Stimulated activated CD4-positive, alpha-beta T cell treated with anti-CD3 and anti-CD28 coated beads, Interleukin-1b, Interleukin-23, amount 100 ng/mL, for 4 hours (primary cell): ENCODE data around the gene IPMK.
"Not testable (repeated sequence)": the region's sequence is repeated elsewhere in the genome, so short reads cannot be mapped to it uniquely, and the experiment has no call there.

ENCODE experiments used
- DNase-seq, 2 donors: peaks; one replicate each; pipeline ENCODE4 v3.0.0-alpha.2; 2020; ENCODE audit warnings: low read depth in 2 of 2

IPMK gene

DNA sequence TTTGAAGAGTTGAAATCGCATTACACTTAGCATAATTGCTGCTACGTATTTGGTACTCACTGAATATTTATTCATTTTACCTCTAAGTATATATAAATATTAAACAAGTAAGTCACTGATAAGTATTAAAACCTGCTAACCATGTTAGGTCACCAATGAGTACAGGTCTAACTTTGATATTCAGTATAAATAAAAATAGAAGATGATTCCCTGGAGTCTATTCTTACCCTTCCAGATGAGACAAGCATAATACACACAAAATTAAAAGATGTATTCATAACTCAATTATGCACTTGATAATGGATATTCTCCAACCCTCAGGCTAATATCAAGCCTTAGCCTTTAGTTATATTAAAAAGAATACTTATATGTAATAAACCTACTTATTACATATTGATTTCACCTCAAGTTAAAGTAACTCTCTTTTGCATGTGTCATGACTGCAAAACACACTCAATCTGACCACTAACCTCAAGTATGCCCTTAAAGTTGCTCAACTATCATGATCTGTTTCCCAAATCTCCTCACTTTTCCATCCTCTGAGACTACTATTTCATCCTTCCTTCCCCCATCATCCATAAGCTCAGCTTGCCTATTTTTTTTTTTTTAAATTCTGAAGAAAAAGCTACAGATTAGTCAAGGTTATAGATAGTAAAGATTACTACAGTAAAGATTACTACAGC, 46.8 kb downstream of the IPMK start:
- no peak for DNase-seq

DNA sequence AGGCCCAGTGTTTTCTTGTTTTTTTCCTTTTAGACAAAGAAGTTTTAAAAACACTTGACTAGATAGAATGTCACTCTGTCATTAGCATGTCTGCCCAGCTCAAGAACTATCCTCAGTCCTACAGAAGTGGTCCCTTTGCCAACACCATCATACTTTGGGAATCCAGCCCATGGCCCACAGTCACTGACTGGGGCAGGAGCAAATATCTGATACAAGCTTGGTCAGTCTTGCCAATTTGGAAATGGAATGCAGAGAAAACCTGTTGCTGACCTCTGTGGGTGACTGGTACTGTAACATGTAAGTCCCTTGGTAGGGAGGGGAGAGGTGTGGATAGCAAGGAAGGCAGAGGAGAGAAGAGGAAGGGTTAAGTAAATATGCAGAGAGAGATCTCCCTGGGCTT, 47.8 kb downstream of the IPMK start:
- DNase-seq = no peak

DNA sequence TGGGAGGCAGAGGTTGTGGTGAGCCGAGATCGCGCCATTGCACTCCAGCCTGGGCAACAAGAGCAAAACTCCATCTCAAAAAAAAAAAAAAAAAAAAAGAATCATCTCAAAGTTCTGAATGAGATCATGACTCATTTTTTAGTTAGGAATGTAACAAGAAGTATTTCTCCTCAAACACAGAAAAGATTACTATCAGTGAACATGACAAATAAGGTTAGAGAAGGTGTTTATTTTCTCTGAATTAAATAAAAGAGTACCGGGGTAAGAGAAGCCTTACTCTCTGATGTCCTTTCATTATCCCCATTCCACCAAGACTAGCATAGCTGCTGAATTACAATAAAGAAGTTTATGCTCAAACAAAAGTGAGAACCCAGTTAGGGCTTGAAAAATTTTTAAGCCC, 50.1 kb downstream of the IPMK start:
- no peak for DNase-seq

DNA sequence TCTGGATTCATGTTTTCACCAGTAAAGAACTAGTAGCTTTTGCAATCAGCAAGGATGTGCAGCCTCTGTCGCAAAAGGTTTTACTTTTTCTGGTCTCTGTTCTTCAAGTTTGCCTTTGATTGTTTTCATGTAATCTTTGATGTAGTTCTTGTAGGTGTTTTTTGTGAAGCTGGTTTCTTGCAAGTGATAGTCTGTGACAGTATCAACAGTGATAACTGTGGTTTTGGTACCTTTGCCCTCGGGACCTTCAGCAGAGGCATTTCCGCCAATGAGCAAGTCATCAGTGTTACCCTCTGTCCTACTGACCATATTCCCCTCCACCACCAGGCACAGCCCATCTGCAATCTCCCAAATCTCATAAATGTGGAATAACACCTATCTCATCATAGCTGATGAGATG, 55.1 kb downstream of the IPMK start:
- DNase-seq = no peak

DNA sequence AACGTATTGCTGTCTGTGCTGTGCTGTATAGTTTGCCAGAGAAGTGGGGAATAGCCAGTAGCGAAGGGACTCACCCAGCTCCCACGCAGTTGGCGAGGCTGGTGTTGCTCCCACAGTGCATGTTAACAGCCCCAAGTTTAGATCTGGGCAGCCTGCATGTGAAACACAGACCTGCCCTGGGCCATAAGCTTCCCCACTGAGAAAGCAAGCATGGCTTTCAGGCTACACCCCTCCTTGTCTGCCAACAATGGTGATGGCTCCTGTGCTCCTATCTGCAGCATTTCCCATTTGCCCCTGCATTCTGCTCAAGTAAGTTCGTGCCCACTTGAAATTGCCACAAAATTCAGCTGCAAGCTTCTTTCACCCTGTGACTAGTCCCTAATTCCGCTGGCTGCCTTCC, 57.5 kb downstream of the IPMK start:
- DNase-seq = no peak

DNA sequence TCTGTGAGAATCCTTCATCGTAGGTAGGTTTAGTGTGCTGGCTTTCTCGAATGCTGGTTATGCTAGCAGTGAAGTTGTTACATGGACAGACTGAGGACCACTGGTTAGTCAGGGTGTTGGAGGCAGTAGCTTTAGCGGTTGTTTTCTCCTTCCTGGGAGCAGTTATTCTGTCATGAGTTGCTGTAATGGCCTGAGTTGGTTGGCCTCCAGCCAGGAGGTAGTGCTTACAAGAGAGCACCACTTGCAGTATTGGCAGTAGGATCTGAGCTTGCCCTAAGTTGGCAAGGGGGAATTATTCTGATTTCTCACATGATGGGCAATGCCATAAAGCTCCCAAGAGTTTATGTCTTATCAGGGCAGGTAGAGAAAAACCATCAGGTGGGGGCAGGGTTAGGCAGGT, 58.0 kb downstream of the IPMK start:
- DNase-seq = no peak

DNA sequence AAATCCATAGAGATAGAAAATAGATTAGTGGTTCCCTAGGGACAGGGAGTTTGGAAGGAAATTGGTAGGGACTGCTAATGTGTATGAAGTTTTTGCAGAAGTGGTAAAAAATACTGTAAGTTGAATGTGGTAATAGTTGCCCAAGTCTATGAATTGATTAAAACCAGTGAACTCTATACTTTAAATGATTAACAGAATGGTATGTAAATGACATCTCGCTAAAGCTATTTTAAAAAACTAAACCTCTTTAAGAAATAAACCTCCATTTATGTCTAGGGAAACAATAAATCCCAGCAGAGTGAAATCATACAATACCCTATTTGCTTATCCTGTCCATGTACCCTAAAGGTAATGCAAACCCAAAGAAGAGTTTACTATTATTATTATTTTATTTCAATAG, 61.4 kb downstream of the IPMK start:
- DNase-seq = no peak

DNA sequence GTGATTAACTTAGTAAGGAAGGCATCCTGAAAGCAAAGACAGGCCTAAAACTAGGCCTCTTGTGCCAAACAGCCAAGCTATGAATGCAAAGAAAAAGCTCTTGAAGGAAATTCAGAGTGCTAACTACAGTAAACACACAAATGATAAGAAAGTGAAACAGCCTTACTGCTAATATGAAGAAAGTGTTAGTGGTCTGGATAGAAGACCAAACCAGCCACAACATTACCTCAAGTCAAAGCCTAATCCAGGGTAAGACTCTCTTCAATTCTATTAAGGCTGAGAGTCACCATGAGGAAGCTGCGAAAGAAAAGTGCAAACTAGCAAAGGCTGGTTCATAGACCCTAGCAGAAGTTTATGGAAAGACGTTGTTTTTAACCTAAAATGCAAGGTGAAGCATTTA, 66.0 kb downstream of the IPMK start:
- DNase-seq = no peak

DNA sequence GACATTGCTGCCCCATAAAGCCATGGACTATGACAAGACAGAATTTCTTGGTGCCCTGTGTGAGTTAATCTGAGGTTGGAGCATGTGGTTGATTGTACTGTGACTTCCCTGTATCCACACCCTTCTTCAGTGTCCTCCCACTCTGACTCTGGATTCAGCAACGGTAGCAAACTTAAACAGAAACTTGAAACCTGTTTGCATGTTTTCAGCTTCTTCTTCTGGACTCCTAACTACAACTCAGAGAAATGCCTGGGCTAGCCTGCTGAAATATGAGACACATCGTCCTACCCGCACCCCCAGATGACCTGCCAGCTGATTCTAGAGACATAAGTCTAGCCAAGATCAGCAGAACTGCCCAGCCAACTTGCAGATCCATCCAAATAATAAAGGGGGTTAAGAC, 78.4 kb downstream of the IPMK start:
- no peak for DNase-seq

DNA sequence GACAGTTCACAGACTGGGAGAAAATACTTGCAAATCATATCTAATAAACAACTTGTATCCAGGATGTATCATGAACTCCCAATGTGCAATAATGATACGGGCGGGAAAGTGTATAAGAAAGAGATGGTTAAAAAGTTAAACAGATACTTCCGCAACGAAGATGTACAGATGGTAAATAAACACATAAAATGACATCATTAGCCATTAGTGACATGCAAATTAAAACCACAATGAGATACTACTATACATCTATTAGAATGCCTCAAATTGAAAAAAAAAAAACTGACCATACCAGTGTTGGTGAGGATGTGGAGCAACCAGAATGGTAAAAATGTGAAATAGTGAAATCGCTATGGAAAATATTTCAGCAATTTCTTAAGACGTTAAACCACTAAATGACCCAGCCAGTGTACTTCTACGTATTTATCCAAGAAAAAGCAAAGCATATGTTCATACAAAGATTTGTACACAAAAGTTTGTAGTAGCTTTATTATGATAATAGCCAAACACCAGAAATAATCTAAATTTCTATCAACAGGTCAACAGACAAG, 83.5 kb downstream of the IPMK start:
- no peak for DNase-seq

DNA sequence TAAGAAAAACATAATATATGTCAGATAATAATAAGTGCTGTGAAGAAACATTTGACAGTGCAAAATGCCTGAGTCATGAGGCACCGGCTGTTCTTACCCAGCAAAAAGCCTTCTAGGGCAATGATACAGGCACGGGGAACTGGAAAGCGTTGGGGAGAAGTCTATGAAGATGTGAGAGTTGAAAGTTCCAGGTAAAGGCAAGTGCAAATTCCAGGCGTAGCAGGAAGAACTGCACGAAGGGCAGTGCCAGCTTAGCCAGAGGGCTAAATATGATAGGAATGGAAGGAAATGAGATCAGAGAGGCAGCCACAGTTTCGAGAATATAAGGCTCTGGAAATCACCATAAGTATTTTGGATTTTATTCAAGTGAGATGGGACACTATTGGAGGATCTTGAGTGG, 87.0 kb downstream of the IPMK start:
- no peak for DNase-seq

DNA sequence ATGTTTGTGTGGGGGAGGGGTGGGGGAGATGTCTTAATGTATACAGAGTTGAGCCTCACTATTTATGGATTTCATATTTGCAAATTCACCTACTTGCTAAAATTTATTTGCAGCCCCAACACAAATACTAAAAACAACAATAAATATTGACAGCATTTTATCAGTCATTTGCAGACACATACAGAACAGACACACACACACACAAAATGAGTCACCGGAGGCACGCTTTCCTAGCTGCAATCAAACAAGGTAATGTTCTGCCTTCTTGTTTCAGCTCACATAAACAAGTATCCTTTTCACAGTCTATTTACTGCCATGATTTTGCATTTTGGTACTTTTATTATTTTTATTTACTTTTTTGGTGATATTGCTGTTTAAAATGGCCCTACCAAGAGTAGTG, 88.5 kb downstream of the IPMK start:
- no peak for DNase-seq

DNA sequence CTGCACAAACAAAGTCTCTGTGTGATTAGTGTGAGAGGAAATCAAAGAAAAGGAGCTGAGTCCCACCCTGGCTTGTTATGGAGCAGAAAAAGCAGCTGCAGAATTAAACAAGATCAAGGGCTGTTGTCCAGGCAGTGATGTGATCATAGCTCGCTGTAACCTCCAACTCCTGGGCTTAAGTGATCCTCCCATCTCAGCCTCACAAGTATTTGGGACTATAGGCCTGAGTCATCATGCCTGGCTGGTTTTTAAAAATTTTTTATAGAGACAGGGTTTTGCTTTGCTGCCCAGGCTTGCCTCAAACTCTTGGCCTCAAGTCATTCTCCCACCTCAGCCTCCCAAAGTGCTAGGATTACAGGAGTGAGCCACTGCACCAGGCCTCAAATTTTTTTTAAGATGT, 88.9 kb downstream of the IPMK start:
- no peak for DNase-seq

DNA sequence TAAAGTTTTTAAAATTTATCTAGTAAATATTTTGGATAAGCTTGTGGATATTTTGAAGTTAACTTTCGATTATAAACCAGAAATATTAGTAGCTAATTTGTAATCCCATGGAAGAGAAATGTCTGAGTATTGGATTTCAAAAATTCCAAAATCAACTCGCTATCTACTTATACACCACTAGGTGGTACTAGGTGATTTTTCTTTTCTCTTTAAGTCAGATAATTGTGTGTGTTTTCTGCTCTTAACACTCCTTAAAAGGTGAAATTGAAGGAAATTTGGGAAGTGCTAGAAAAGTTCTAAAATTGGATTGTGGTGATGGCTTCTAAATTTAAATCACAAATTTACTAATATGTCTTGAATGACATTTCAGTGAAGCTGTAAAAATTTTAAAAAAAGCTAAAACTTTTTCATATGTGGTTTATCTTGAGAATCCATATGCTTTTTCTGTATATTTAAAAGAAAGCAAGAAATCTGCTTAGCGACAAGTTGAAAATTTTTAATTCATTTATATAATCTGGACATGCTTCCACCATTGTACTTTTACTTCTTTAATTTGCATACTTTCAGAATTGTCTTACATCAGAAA, 90.2 kb downstream of the IPMK start:
- DNase-seq = no peak

DNA sequence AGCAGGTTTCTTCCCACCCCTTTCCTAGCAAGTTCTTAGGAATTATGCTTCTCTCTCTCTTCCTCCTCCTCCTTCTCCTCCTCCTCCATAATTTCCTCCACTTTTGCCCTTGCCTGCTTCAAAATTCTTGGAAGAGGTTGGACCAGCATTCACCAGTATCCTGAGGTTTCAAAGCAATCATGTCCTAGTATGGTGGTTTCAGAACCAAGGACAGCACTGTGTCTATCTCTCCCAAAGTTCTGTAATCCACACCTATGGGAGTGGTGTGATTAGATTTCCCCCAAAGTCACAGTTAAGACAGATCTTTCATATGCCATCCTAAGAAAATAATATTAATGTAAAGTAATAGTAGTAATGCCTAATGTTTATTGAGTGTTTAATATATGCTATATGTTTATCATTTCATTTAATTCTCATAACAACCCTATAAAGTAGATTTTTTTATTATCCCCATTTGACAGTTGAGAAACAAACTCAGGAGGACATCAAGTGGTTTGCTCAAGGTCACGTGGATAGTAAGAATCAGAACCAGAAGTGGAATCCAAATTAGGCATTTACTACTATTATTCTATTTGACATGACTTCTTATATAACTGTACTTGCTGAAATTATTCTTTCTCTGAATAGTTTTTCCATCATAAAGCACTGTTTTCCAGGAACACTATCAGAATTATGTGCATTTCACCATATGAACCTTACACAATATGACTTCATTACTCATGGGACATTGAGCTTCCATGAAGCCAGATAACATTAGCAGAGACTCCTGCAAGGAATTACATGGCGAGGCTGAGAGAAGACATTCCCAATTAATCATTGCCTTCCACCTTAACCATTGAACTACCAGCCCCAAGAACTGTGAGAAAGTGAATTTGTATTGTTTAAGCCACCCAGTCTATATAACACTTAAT, 91.4 kb downstream of the IPMK start:
- no peak for DNase-seq

DNA sequence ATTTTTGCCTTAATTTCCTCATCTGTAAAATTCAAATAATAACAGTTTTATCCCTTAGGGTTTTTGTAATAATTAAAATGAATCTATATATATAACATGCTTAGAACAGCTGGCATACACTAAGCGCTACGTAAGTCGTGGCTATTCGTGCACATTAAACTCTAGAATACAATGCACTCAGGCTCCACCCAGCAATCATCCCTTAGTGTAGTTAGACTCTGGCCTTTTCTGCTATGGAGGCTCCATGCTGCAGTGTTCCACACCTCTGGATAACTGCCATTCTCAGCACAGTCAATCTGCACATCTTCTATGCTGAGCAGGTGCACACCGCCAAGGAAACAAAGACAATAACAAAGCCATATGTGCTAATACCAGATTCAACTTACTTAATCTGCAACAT, 92.9 kb downstream of the IPMK start:
- DNase-seq = no peak

DNA sequence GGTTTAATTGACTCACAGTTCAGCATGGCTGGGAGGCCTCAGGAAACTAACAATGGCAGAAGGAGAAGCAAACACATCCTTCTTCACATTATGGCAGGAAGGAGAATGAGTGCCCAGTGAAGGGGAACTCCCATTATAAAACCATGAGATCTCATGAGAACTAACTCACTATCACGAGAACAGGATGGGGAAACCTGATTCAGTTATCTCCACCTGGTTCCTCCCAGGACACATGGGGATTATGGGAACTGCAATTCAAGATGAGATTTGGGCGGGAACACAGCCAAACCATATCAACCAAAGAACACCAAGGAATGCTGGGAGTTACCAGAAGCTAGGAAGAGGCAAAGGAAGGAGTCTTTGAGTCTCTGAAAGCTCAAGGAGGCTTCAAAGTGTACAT, 94.3 kb downstream of the IPMK start:
- DNase-seq = no peak

DNA sequence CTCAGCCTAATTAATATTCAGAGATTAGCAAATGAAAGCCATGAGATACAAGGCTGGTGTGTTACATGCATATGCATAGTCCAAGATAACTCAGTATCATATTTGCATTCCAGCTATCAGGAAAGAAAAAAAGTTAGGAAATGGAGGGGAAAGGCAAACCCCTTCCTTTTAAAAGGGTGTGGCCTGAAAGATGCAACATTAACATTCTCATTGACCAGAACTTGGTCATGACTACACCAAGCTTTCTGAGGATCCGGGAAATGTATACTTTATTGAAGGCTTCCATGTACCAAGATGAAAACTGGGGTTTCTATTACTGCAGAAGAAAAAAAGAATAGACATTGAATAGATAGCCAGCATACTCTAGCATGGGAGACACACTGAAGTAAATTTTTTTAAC, 96.5 kb downstream of the IPMK start:
- no peak for DNase-seq

DNA sequence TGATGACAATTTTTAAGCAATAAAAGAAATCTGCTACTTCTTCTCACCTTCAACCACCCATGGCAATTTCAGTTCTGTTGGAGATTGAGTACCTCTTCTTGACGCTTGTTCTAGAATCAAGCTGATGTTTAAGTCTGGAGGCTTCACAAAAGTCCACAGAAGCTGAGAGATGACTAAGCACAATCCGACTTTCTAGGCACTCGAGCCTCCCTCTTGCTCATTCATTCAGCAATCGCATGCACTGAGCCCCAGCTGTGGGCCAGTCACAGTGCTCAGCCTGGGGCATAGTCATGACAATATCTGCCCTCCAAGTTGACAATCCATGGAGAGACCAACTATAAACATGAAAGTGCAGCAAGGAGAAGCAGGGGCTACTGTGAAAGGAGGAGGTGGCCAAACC, 103.2 kb downstream of the IPMK start:
- DNase-seq = no peak

DNA sequence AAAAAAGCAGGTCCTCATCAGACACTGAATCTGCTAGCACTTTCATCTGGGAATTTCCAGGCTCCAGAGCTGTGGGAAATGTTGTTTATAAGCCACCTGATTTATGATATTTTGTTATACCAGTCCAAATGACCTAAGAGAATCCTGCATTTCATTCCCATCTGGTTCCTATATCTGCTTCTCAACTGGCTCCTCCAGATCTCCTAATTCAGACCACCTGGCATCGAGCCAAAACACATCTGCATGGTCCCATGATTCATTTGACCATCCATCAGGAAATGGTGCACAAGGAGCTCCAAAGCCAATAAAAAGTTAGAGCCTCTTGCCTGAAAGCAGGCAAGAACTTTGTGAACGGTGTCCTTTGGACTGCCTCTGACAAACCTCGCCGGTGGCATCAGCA, 108.9 kb downstream of the IPMK start:
- no peak for DNase-seq

DNA sequence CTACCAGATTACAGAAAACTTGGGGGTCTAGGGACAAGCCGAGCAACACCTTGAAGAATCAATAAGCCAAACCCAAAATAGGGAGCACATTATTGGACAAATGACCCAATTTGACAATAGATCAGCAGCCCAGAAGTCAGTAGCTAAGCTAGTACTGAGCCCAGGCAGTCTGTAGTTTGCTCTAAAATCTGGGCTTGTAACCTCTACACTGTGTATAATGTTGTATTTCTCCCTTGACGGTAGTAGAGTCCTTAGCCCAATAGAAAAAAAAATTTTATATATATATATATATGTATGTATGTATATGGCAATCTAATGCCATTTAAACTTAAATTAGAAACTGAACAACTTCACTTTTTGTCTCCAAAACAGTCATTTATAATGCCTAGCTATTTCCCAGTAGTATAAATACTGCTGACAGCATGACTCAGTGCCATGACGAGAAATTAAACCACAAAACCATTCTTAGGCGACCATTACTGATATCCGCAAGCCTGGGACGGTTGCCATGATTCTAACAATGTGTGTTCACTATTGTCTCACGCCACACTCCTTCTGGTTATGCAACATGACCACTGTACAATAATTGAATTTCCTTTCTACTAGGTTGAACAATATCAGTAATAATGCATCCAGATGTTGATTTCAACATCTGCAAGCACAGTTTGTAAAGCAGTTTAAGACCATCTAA, 110.5 kb downstream of the IPMK start:
- no peak for DNase-seq

DNA sequence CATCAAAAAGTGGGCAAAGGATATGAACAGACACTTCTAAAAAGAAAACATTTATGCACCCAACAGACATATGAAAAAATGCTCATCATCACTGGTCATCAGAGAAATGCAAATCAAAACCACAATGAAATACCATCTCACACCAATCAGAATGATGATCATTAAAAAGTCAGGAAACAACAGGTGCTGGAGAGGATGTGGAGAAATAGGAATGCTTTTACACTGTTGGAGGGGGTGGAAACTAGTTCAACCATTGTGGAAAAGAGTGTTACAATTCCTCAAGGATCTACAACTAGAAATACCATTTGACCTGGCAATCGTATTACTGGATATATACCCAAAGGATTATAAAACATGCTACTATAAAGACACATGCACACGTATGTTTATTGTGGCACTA, 111.8 kb downstream of the IPMK start:
- DNase-seq = not testable (repeated sequence)
